Right lung (tissue), 10 donors: ENCODE data around the gene CD4. TPM values are rescaled to one million over a fixed set of nuclear protein-coding genes. Genes with fewer than 3 reads are reported as not detected.
"Not testable (repeated sequence)": the region's sequence is repeated elsewhere in the genome, so short reads cannot be mapped to it uniquely, and the experiment has no call there.

Experiments
- DNase-seq, 2 donors: peaks; one replicate each; pipeline ENCODE4 v3.0.0-alpha.2; 2013
- long read RNA-seq, 8 donors: transcript quantifications; one replicate each; lab custom pipeline, GENCODE V29; 2026
- polyA plus RNA-seq, 5 donors: library from polyadenylated mRNA; unstranded; fragments of 120-200 nt; gene quantifications; one replicate each; pipeline versions ENCODE4 v1.2.1 to v1.2.3, GENCODE V29; 2013; ENCODE audit warnings: inconsistent platforms in 1 of 5, low replicate concordance in 1 of 5; ENCODE audit not compliant: insufficient read length in 5 of 5, insufficient read depth in 1 of 5

The CD4 gene
- 100 to 1,000 TPM in 1 of 5 donors, 10 to 100 TPM in 4; 73.5 to 108 (median 89.3) TPM for polyA plus RNA-seq
- long read RNA-seq, donor 1, transcript CD4-201 (10 exons, 3,114 nt): major isoform, 18 of 18 reads
- long read RNA-seq, donor 1, partial matches to known transcripts: 0 of 18 reads
- long read RNA-seq, donor 1, other reads (novel, unspliced or antisense): 0 of 18 reads
- long read RNA-seq, donor 2, transcript CD4-201 (10 exons, 3,114 nt): major isoform, 13 of 18 reads
- long read RNA-seq, donor 2, partial matches to known transcripts: 5 of 18 reads
- long read RNA-seq, donor 2, other reads (novel, unspliced or antisense): 0 of 18 reads
- long read RNA-seq, donor 3, transcript CD4-201 (10 exons, 3,114 nt): major isoform, 9 of 9 reads
- long read RNA-seq, donor 3, partial matches to known transcripts: 0 of 9 reads
- long read RNA-seq, donor 3, other reads (novel, unspliced or antisense): 0 of 9 reads
- long read RNA-seq, donor 4, transcript CD4-201 (10 exons, 3,114 nt): major isoform, 7 of 7 reads
- long read RNA-seq, donor 4, partial matches to known transcripts: 0 of 7 reads
- long read RNA-seq, donor 4, other reads (novel, unspliced or antisense): 0 of 7 reads
- long read RNA-seq, donor 5, transcript CD4-201 (10 exons, 3,114 nt): major isoform, 16 of 17 reads
- long read RNA-seq, donor 5, partial matches to known transcripts: 0 of 17 reads
- long read RNA-seq, donor 5, other reads (novel, unspliced or antisense): 0 of 17 reads
- long read RNA-seq, donor 6, transcript CD4-201 (10 exons, 3,114 nt): major isoform, 22 of 119 reads
- long read RNA-seq, donor 6, partial matches to known transcripts: 97 of 119 reads
- long read RNA-seq, donor 6, other reads (novel, unspliced or antisense): 0 of 119 reads
- long read RNA-seq, donor 7, transcript CD4-201 (10 exons, 3,114 nt): major isoform, 8 of 19 reads
- long read RNA-seq, donor 7, partial matches to known transcripts: 11 of 19 reads
- long read RNA-seq, donor 7, other reads (novel, unspliced or antisense): 0 of 19 reads
- long read RNA-seq, donor 8, transcript CD4-201 (10 exons, 3,114 nt): major isoform, 5 of 5 reads
- long read RNA-seq, donor 8, partial matches to known transcripts: 0 of 5 reads
- long read RNA-seq, donor 8, other reads (novel, unspliced or antisense): 0 of 5 reads

DNA sequence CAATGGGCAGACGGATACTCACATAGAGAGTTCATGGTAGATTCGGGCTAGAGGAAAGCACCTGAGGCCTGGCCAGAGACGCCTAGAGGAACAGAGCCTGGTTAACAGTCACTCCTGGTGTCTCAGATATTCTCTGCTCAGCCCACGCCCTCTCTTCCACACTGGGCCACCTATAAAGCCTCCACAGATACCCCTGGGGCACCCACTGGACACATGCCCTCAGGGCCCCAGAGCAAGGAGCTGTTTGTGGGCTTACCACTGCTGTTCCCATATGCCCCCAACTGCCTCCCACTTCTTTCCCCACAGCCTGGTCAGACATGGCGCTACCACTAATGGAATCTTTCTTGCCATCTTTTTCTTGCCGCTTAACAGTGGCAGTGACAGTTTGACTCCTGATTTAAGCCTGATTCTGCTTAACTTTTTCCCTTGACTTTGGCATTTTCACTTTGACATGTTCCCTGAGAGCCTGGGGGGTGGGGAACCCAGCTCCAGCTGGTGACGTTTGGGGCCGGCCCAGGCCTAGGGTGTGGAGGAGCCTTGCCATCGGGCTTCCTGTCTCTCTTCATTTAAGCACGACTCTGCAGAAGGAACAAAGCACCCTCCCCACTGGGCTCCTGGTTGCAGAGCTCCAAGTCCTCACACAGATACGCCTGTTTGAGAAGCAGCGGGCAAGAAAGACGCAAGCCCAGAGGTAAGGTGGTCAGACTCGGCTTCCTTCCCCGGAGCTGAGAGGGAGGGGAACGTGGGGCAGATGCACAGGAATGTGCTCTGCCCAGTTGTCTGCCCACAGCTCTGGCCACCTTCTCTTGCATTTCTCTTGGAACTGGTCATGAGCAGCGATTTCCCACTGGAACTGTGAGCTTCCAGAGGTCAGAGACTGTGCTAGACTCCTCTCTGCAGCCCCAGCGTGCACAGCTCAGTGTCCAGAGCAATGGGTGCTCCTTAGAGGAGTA lies at the start of gene CD4:
Gene CD4, plus strand, starts transcription at position 557 of the 953 bp plus-strand sequence. CDS start 10,611 bp downstream, outside the sequence.
- DNase-seq: peak in 1 of 2 donors; percentile 79

DNA sequence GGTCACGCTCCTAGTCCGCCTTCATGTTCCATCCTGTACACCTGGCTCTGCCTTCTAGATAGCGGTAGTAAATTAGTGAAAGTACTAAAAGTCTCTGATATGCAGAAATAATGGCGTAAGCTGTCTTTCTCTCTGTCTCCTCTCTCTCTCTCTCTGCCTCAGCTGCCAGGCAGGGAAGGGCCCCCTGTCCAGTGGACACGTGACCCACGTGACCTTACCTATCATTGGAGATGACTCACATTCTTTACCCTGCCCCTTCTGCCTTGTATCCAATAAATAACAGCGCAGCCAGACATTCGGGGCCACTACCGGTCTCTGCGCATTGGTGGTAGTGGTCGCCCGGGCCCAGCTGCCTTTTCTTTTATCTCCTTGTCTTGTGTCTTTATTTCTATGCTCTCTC lies 47.2 kb upstream of the CD4 start:
- DNase-seq: not testable (repeated sequence)

DNA sequence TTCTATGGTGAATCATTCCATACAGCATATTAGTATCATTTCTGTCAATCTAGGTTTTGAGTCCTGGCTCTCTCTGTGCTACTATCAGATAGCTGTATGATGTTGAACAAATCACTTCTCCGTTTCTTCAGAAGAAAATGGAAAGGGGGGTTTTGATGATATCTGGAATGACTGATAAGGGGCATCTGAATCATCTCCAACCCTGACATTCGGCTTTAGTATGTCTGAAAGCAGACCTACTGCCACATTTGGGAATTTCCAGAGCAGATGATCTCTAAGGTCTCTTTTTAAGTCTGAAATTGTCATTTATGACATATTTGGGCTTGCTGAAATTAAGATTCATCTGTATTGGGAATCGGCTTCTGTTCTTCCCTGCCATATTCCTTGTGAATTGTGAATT lies 46.5 kb upstream of the CD4 start:
- no peak for DNase-seq

DNA sequence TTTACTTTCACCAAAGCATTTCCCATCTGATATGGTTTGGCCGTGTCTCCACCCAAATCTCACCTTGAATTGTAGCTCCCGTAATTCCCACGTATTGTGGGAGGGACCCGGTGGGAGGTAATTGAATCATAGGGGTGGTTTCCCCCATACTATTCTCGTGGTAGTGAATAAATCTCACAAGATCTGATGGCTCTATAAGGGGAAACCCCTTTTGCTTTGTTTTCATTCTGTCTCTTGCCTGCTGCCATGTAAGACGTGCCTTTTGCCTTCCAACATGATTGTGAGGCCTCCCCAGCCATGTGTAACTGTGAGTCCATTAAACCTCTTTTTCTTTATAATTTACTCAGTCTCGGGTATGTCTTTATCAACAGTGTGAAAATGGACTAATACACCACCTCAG lies 46.0 kb upstream of the CD4 start:
- not testable (repeated sequence) for DNase-seq

DNA sequence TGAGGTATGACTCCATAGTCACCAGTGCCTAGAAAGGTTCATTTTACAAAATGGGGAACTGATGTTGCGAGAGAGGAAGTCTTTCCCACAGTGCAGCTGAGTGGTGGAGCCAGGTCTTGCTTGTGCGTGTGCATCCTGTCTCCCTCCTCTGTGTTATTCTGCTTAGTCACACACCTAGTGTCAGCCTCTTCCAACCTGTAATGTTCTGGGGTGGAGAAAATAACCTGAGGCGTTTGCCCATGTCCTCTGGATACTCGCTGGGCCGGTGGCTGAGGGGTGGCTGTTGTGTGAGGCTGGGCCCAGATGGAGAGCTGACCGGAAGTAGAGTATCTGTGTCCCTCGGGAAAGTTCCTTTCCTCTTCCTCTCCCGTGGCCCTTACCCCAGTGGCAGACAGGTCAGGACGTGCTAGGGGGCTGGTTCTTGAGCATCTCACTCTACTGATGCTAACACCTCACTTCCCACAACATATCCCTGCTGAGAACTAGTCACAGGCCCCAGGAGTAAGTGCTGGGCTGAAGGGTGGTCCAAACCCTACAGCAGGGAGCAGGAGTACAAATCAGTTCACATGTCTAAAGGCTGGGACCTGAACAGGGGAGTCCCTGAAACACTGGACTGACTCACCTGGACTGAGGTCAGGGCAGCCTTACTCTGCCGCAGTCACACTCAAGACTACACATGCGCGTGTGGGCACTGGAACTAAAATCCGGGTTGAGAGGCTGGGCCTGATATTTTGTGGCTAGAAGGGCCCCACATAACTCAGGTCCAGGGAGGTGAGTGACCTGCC lies 43.4 kb upstream of the CD4 start:
- no peak for DNase-seq

DNA sequence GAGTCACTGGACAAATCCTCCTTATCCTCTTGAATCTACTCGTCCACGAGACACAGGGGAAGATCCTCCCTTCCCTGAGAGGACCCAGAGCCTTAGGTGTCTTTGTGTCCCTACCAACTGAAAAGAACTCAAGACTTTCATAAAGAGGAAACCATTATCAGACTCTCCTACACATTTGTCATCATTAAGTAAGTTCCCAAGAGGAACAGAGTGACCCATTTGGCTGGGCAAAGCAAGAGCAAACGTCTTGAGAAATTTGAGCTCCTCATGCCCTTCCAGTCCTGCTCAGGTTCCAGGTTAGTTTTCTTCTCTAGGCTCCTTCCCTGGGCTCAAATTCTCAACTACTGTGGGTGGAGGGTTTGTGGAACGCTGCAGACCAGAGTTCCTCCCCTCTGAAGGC lies 42.1 kb upstream of the CD4 start:
- no peak for DNase-seq

DNA sequence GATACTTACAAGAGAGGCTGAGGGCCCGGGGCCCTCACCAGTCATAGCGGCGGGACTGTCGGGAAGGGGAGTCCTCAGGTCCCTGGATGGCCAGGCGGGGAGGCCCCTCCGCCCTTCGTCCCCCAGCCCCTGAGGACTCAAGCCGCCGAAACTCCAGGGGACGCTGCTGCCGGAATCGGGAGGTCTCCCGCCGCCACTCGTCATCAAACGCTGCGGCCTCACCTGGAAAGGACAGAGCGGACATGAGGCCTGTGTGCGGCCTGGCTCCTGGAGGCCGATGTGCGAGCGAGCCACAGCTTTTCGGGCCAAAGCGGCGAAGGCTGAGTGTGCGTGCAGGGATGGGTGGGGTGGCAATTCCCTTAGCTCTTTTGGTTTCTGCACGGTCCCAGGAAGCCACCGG lies 40.6 kb upstream of the CD4 start:
- no peak for DNase-seq

DNA sequence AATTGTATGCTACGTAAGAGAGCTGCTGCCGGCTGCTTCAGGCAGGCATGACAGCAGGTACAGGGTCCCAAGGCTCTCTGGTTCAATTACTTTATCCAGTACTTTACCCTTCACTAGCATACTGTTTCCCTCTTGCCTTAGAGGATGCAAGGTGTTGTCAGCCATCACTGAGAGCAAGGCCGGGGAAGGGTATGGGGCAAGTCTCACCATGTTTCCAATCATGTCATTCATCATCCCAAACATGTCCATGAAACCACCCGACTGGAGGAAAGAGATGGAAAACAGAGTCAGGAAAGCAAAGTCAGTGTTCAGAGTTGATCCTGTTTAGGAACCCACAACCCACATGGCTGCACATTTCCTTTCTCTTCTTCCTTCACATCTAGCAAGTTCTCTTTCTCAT lies 38.8 kb upstream of the CD4 start:
- no peak for DNase-seq

DNA sequence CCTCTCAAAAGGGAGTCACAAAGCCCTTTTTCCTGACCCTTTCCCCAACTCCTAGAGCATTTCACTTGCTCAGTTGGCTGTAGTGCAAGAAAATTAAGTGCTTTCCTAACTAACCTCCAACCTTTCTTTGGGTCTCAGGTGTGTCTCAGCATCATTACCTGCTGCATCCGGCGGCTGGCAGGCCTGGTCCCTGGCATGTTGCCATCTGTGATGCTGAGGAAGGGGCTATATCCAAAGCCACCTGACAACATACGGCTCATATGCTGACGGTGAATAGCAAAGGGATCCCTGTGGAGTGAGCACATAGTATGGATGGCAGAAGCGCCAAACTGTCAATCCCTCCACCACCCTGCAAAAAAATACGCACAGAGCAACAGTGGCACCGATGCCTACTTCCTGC lies 37.6 kb upstream of the CD4 start:
- DNase-seq: no peak

DNA sequence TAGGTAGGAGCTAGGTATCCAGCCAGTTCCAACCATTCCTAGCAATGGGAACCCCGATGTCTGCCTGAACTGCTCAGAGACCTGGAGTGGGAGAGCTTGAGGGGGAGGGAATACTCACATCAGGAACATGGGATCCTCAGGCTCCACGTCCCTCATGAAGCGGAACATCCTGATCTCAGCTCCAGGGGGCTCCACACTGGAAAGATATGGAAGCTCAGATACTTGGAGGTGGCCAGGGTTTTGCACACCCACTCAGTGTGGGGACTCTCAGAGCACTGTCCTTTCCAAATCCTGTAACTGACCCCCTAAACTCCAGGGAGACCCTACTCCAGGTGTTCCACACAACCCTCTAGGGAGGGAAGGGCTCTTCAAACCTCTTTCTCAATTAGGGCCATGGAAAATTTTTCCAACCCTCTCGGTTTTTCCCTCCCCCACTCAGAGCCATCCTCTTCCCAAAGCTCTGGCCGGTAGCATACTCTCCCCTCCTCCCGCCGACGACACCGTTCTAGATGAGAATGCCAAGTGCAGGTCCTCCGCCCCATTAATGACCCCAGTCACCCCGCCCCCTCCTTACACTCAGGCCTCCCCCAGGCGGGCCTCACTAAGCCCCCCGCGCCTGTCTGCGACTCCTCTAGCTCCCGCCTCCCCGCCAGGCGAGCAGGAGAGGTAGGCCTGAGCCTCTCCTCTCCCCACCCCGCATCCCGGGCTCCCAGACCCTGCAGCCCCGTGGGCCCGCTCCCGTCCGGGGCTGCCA lies 37.0 kb upstream of the CD4 start:
- no peak for DNase-seq

DNA sequence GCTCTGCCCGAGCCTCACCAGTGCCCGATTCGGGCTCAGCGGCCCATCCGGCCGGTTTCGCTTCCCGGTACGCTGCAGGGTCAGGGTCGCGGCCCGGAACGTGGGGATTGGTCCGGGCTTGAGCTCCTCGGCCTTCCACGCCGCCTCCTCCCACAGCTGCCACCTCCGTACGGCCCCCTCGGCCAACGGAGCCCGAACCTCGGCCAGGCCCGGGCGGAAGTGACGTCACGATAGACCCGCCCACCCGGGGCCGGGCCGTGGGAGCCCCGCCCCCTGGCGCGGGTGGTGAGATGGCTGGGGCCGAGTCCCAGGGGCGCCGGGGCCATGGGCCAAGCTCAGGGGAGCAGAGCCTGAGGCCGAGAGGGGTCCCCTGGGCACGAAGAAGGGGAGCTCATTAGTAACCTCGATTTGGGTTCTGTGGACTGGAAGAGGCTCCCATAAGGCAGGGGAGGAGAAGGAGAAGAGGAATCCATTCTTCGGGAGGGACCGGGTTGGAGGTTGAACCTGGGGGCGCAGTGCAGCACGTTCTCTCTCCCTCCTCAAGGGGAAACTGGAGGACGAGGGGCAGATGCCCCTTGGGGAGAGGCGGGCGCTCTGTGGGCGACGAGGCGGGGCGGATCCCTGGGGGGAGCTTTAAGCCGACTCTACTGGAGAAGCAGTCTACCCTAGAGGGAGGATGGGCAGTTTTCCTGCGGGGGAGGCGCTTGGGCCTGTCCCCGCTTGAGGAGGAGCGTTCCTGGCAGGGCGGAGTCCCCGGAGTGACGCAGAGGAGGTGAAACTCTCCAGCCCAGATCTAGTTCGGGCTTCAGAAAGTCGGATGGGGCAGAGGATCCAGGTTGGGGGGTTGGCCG lies 36.2 kb upstream of the CD4 start, which contains the start of gene MLF2:
Gene MLF2, minus strand, starts transcription at position 221 of the 851 bp plus-strand sequence. CDS start 807 bp downstream, outside the sequence.
- DNase-seq: peak; percentile 99

DNA sequence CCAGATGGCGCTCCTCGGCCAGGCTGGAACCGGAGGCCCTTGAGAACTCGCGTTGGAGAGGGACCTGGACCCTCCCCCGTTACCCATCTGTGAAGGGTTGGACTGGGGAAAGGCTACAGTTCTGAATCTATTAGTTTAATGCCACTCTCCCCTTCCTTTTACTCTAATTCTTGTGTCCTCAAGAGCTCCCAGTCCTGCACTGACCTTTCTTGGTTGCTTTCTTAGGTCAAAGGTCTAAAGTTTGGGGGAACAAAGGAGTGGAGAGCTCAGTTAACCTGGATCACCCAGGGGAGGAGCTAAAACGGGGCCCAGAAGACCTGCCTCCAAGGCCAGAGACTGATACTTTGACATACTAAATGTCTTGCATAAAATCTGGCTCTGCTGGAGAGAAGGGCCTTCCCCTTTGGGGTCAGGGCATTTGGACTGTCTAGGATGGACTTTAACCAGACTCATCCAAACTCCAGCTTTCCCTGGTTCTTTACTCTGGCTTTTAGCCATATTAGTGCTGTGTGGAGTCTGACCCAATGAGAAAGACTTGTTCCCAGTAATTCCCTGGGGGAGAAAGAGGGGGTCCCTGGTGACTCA lies 35.5 kb upstream of the CD4 start:
- no peak for DNase-seq

DNA sequence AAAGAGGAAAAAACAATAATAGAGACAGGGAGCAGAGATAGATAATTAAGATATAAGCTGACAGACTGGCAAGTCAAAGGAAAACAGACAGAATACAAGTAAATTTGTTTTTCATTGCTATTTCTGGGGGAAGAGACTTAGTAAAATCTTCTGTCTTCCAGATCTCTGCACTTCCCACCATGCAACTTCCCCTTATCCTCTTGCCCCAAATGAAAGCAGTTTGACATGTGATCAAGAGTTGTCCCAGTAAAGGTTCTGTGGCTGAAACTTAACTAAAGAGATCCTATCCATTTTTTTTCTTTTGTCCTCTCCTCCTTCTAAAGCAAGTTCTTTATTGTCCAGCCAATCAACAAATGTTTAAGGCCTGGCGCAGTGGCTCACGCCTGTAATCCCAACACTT lies 34.9 kb upstream of the CD4 start:
- DNase-seq: no peak

DNA sequence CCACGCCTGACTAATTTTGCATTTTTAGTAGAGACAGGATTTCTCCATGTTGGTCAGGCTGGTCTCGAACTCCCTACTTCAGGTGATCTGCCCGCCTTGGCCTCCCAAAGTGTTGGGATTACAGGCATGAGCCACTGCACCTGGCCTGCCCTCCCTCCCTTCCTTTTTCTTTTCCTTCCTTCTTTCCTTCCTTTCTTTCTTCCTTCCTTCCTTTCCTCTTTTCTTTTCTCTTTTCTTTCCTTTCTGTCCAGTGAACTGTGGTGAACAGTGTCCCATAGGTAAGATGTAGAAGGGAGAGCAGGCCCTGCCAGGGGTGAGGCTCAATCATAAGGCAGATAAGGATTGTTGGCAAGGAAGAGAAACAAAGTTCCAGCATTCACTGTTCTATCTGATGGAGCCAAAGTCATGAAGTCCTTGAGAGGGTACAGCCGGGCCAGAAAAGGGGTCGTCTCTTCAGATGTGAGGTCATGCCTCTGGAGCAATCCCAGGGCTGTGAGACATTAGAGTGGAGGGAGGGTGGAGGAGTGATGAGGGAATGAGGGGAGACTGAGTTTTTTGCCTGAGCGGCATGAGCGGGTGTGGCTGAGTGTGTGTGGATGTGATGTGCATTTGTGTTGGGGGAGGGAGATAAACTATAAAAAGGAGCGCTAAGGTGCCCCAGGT lies 32.2 kb upstream of the CD4 start:
- no peak for DNase-seq

DNA sequence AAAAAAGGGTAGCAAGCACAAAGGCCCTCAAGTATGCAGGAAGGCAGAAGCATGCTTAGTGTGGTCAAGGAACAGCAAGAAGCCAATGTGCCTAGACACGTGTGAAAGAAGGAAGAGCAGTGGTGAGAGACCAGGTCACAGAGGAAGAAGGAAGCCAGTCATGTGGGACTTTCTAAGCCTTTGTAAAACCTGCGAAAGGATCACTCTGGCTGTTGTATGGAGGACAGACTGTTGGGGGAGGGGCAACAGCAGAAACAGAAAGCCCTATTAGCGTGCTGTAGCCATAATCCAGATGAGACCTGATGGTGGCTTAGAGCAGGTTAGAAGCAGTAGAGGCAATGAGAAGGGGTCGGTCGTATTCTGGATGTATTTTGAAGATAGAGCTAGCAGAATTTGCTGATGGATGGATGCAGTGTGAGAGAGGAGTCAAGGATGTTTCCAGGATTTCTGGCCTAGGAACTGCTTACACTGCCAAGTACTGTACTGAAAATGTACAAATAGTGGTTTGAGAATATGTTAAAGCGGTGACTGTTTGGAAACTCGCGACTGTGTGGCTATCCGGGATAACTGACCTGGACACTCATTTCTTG lies 30.7 kb upstream of the CD4 start:
- no peak for DNase-seq

DNA sequence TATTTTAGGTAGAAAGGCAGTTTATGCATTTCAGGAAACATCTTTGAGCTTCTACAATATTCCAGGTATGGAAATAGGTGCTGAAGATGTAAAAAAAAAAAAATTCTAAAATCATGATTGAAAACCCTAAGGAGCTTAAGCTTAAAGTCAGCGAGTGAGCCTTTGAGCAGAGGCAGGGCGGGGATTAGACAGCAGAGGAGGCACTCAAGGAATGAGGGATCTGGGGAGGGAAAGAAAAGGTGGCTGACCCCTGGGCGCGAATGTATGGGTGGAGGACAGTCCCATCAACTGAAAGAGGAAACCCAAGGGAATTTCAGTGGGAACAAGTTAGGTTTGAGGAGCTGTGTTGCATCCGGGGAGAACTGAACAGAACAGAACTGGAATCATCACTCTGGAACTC lies 29.6 kb upstream of the CD4 start:
- no peak for DNase-seq

DNA sequence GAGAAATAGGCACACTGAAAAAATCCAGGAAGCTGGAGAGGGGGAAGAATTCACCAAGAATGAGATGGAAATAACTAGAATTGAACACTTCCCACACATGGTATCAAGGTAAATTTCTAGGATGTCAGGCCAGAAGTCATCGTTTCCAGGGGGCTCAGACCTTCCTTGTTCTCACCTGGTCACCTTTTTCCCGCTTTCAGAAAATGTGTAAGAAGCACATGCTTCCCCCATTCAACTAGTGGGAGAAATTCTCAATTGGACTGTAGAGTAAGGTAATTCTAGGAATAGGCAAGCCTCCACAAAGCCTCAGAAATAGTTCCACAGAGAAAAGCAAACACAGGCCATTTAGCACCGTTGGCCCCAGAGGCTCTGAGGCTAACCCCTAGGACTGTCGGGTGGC lies 25.9 kb upstream of the CD4 start:
- DNase-seq: no peak
